Measurements from ENCODE around the gene NKAIN2.

Gene NKAIN2

DNA sequence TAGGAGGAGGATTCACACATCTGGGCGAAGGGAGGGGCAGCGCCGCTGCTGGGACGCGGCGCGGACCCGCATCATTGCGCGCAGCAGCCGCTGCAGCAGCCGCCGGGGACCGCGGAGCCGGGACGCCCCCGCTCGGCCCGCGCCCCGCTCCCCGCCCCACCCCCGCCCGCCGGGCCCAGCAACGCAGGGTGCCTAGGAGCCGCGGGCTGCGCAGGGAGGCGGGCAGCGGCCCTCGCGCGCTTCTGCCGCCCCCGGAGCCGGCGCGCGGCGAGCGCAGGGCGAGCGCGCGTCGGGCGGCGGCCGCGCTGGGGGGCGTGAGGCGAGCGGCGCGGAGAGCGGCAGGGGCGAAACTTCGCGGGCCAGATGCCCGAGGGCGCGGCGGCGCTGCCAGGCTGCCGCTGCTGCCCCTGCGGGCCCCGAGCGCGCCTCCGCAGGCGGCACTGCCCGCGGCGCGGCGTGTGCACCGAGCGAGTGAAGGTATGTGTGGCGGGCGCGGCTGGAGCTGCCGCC is at the start of gene NKAIN2:
Gene NKAIN2 (plus strand): TSS at position 362 of the 510 bp plus-strand sequence.
- peak within 1 kb of the TSS; percentile 35 for H3K4me3 ChIP-seq (ENCODE audit: control insufficient read depth, low read depth, low read length)
- no peak for DNase-seq (ENCODE audit: low read depth)
- TF ChIP-seq, protein P1, sequence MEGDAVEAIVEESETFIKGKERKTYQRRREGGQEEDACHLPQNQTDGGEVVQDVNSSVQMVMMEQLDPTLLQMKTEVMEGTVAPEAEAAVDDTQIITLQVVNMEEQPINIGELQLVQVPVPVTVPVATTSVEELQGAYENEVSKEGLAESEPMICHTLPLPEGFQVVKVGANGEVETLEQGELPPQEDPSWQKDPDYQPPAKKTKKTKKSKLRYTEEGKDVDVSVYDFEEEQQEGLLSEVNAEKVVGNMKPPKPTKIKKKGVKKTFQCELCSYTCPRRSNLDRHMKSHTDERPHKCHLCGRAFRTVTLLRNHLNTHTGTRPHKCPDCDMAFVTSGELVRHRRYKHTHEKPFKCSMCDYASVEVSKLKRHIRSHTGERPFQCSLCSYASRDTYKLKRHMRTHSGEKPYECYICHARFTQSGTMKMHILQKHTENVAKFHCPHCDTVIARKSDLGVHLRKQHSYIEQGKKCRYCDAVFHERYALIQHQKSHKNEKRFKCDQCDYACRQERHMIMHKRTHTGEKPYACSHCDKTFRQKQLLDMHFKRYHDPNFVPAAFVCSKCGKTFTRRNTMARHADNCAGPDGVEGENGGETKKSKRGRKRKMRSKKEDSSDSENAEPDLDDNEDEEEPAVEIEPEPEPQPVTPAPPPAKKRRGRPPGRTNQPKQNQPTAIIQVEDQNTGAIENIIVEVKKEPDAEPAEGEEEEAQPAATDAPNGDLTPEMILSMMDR (conservative IDR thresholded peaks at IDR 0.05; ENCODE audit: control insufficient read depth, insufficient read depth, low read depth, low read length): no peak

DNA sequence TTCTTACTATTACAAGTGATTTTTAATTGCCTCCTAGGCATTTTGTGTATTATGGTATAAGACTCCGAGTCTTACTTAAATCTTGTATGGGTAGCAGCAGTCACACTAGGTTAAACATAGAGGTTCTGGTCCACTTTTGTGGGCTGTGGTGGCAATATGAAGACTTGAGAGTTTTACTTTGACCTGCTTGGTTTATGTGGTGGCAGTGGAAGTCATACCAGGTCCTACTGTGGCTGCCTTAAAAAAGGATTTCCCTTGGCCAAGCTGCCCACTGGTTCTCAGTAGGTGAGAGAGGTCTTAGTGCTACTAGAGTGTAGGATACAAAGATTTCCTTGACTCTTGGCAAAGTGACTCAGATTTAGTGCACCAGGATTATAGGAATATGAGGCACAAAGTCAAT is 44.2 kb upstream of the NKAIN2 start:
- H3K4me3 ChIP-seq (ENCODE audit: control insufficient read depth, low read depth, low read length): no peak overlapping the region
- TF ChIP-seq, protein P1 (conservative IDR thresholded peaks at IDR 0.05; ENCODE audit: control insufficient read depth, insufficient read depth, low read depth, low read length): no peak
- DNase-seq (ENCODE audit: low read depth): no peak

DNA sequence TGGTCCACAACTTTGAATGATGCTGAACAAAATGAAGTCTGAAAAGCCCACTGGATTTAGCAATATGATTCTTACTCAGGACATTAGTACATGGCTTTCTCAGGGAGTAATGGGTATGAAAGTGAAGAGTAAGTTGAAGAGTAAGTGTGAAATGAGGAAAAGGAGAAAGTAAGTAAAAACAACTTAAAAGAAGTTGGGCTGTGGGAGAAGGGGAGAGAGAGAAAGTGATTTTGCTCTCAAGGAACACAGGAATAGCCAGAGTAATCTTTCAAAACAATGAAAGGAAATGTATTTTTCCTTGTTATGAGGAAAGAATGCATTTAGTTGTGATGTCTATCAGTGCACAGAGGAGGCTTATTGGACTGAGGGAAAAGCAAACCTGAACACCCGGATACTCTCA is 39.8 kb upstream of the NKAIN2 start:
- H3K4me3 ChIP-seq (ENCODE audit: control insufficient read depth, low read depth, low read length): no peak overlapping the region
- TF ChIP-seq, protein P1 (conservative IDR thresholded peaks at IDR 0.05; ENCODE audit: control insufficient read depth, insufficient read depth, low read depth, low read length): no peak
- no peak for DNase-seq (ENCODE audit: low read depth)

DNA sequence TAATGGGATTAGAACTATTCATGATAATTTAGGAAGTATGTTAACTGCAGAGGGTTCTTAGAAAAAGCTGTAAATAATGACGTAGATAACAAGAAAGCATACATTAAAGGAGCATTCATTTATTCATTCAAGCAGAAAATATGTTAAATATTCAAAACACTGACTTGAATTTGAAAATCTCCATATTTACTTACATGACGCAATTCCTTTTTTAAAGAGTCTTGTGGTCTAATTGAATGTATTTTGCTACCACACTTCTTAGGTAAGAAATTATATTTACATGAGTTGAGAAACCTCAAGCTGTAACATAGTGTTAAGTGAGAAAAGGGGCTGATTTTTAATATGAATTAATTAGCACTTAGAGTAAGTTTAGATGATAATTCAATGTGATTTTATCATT is 38.9 kb upstream of the NKAIN2 start:
- TF ChIP-seq, protein P1 (conservative IDR thresholded peaks at IDR 0.05; ENCODE audit: control insufficient read depth, insufficient read depth, low read depth, low read length): no peak
- DNase-seq (ENCODE audit: low read depth): no peak
- H3K4me3 ChIP-seq (ENCODE audit: control insufficient read depth, low read depth, low read length): no peak overlapping the region

DNA sequence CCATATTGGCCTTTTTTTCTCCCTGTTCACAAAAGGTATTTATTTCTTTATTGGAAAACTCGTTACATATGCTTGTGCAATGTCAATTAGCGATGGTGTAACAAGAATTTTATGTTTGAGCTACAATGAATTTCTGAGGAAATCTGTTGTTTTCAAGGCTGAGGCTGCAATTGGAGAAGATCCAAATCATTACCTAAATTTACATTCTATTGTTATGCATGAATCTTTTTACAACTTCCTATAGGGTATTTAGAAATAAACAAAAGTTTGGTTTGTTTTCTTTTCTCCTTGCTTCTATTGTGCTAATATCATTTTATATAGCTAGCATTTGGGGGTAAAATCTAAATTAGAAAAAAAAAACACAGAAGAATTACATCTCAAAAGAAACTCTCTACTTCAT is 34.7 kb upstream of the NKAIN2 start:
- DNase-seq (ENCODE audit: low read depth): no peak
- TF ChIP-seq, protein P1 (conservative IDR thresholded peaks at IDR 0.05; ENCODE audit: control insufficient read depth, insufficient read depth, low read depth, low read length): no peak
- no peak overlapping the region for H3K4me3 ChIP-seq (ENCODE audit: control insufficient read depth, low read depth, low read length)

DNA sequence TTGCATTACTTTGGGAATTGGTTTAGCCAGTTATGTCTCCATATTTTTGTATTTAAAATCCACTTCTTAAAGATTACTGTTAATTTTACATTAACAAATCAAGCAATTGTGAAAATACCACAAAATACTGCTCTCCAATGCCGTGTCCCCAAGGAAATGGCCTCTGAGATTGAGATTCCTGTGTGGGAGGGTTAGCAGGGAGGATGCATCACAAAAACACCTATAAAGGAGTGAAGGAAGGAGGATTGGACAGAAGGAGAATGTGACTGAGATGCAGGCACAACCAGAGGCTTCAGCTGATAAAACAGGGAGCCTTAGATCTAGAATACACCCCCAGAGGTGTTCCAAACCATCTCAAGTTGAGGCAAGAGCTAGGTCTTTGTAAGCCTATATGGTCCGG is 34.2 kb upstream of the NKAIN2 start:
- TF ChIP-seq, protein P1 (conservative IDR thresholded peaks at IDR 0.05; ENCODE audit: control insufficient read depth, insufficient read depth, low read depth, low read length): no peak
- H3K4me3 ChIP-seq (ENCODE audit: control insufficient read depth, low read depth, low read length): no peak overlapping the region
- no peak for DNase-seq (ENCODE audit: low read depth)

Measured in fibroblast of mammary gland (primary cell).